NCI-H524 treated with DMSO at 0.1 percent for 48 hours (cell line): ENCODE data around the gene C10orf95.
"Not testable (repeated sequence)": the region's sequence is repeated elsewhere in the genome, so short reads cannot be mapped to it uniquely, and the experiment has no call there.

Experiments used
- DNase-seq: peaks from one replicate; lab custom pipeline; 2025; lab: John Stamatoyannopoulos, UW

C10orf95 gene

DNA sequence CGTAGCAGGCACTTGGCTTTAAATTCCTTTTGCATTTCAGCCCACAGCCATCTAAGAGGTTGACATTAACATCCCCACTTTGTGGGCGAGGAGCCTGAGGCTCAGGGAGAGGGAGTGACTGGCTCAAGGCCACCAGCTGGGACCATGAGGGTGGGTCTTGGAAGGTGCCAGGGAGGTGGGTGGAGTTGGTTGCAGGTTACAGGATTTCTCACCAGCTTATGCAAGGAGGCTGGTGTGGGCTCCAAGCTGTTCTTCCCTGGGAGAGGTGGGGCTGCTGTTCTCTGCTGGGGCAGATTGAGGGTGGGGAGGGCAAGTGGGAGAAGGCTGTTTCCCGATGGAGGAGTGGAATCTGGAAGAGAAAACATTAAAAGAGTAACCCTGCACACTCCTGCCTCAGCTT is 14.1 kb upstream of the C10orf95 start:
- no peak for DNase-seq

DNA sequence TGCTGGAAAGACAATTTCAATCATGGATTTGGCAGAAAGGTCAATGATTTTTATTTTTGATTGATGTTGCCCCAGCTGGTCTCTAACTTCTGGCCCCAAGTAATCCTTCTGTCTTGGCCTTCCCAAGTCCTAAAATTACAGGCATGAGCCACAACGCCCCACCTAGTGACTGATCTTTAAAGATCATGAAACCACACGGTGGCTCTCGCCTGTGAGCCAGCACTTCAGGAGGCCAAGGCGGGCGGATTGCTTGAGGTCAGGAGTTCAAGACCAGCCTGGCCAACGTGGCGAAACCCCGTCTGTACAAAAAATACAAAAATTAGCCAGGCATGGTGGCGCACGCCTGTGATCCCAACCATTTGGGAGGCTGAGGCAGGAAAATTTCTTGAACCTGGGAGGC is 12.6 kb upstream of the C10orf95 start:
- no peak for DNase-seq

DNA sequence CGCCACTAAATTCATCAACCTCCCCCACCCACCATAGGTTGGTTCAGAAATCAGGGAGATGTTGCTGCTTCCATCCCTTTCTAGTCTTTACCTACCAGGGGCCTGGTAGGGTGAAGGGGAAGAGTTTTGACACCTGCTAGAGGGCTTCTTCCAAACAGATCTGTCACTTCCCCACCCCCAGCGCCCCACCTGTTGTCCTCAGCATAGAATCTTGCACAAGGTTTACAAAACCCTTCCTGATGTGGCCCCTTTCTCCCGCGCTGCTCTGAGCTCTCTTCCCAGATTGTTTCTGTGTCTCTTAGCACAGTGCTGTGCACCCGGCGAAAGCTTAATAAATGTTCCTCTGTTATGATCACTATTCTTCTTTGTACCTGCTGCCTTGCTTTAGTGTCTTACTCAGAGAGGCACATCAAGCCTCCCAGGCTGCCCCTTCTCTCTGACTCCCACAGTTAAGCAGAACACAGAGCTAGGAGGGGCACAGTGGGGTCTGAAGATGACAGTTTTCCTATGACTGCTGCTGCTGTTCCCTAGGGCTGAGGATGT is 11.2 kb upstream of the C10orf95 start:
- DNase-seq, result no peak

DNA sequence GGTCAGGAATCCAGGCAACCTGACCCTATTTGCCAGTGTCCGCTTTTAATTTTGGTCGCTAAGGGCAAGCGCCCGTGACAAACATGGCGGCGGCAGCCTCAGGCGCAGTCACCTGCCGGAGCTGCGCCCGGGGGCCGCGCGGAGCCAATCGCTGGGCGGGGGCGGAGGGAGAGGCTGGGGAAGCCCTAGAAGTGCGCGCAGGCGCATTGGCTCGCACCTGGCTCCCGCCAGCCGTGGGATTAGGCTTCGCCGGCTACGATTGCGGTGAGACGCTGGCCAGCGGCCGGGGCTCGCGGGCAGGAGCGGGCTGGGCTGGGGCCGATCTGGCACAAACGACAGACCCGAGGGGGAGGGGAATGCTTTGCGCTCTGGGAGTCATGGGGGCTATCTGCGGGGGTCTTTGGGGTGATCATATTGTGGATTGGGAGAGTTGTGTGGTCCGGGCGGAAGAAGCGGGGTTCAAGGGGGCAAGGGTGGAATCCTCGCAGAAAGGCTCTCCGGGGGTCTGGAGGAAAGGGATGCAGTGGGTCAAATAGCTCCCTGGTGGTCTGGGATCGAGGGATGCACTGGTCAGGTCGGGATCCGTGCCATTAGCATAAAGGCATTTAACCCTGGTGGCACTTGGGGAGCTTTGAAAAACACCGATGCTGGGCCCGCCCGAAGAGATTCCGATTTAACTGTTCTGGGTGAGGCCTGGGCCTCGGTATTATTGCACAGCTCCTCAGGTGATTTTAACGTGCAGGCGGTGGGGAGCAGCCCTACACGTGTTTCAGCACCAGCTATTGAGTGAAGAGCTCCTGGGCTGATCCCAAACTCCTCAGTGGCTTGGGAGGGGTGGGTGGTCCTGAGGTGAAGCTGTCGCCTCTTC is 10.1 kb upstream of the C10orf95 start:
- no peak for DNase-seq

DNA sequence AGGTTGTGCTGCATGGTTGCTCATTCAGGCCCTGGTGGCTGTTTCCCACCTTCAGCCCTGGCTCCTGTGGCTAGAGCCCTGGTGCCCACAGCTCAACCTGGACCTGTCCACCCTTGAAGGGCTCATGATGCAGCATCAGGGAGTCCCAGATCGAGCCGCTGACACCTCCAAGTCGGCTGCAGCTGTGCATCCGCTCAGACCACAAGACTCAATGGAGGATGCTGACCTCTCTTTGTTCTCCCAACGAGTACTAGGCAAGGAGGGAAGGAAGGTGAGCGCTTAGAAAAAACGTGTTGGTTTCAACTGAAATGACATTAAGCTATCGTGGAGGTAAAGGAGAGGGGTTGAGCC is 9.5 kb upstream of the C10orf95 start:
- DNase-seq, result no peak

DNA sequence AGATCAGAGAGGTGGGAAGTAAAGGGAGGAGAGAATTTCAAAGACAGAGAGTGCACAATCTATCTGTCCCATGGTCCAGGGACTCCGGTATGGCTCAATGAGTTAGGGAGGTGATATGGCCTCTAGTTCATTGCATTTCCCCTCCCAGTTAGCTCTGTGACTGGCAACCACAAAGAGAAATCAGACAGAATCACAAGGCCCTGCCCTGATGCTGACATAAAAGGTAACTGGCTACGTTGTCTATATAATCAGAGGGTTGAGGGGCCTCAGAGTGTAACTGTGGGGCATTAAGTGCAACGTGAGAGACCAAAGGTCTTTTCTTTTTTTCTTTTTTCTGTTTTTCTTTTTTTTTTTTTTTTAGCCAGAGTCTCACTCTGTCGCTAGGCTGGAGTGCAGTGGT is 7.3 kb upstream of the C10orf95 start:
- DNase-seq, result no peak

DNA sequence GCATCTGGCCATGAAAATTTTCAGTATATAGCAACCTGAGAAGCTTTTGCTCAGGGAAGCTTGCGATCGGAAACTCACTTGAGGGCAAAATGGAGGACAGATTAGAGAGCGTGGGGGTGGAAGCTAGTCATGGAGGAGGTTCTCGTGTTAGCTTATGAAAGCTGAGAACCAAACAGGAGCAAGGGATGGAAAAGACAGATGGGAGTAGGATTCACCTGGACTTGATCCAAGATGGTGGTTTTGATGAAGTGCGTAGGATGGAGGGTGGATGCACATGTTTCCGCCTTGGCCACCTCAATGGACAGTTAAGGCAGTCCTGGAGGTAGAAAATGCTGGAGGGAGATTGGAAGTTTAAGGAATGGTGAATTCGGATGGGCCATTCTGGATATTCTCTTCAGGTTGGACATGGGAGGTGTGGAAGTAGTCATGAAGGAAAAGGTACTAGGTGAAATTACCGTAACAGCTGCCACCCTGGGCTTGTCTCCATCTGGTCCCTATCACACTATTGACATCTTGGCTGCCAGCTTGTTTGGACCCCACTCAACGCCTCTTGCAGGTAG is 6.3 kb upstream of the C10orf95 start:
- DNase-seq, result peak; percentile 45

DNA sequence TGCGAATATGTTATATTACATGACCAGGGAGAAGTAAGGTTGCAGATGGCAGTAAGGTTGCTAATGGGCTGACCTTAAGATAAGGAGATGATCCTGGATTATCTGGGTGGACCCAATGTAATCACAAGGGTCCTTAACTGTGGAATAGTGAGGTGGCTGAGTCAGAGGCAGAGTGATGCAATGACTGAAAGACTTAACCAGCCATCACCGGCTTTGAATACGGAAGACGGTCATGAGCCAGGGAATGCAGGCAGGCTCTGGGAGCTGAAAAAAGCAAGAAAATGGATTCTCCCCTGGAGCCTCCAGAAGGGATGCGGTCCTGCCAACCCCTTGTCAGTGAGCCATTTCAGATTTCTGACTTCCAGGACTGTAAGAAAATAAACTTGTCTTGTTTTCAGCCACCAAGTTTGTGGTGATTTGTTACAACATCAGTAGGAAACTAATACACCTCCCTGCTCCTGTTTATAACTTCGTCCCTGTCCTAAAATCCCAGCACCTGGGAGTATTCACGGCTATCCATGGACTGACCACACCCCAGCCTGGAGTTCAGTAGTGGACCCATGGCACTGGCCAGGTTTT is 4.6 kb upstream of the C10orf95 start:
- no peak for DNase-seq

DNA sequence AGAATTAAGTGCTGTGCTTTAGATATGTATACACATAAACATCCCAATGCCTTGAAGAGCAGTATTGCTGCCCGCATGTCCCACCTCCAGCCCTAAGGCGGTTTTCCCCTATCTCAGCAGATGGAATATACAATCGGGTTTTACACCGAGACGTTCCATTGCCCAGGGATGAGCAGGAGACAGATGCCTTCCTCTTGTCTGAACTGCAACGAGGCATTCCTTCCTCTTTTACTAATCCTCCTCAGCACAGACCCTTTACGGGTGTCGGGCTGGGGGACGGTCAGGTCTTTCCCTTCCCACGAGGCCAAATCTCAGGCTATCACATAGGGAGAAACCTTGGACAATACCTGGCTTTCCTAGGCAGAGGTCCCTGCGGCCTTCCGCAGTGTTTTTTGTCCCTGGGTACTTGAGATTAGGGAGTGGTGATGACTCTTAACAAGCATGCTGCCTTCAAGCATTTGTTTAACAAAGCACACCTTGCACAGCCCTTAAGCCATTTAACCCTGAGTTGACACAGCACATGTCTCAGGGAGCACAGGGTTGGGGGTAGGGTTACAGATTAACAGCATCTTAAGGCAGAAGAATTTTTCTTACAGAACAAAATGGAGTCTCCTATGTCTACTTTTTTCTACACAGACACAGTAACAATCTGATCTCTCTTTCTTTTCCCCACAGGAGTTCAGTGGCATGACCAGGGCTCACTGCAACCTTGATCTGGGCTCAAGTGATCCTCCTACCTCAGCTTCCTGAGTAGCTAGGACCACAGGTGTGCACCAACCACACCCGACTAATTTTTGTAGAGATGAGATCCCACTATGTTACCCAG is 3.5 kb upstream of the C10orf95 start:
- not testable (repeated sequence) for DNase-seq

DNA sequence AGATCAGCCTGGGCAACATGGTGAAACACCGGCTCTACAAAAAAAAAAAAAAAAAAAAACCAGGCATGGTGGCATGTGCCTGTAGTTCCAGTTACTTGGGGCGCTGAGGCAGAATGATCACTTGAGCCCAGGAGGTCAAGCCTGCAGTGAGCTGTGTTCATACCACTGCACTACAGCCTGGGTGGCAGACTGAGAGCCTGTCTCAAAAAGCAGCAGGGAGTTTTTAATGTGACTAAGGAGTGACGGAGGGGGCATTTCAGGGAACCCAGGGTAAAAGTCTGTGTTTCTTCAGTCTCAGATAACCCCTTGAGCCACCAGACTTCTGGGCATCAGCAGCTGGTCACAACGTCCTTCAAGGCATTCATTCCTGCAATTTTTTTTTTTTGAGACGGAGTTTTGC is 2.2 kb upstream of the C10orf95 start:
- DNase-seq, result no peak

DNA sequence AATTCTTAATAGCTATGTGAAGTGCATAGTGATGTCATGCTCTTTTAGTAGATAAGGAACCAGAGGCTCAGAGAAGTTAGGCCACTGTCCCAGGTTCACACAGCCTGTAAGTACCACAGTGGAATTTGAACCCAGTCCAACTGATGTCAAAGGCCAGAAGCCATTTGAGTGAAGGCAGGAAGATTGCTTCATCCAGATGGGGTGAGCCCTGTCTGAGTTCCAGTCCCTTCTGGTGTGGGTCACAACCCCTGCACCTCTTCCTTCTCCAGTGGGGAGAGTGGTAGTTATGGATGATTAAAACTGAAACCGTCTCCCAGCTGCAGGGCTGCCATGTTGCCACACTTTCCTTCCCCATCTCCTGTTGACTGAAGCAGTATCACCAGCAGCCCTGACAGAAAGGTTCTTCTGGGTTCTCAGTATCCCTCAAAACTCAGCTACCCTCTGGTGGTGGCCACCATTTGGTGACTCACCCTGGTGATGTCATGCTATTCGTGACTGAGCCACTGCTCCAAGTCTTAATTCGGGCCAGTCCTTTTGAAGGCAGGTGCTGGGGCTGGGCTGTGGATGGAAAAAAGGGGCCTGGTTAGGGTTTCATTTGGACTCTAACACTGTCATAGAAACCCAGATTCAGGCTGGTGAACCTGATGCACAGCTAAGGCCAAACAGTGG is 1.5 kb upstream of the C10orf95 start:
- no peak for DNase-seq

DNA sequence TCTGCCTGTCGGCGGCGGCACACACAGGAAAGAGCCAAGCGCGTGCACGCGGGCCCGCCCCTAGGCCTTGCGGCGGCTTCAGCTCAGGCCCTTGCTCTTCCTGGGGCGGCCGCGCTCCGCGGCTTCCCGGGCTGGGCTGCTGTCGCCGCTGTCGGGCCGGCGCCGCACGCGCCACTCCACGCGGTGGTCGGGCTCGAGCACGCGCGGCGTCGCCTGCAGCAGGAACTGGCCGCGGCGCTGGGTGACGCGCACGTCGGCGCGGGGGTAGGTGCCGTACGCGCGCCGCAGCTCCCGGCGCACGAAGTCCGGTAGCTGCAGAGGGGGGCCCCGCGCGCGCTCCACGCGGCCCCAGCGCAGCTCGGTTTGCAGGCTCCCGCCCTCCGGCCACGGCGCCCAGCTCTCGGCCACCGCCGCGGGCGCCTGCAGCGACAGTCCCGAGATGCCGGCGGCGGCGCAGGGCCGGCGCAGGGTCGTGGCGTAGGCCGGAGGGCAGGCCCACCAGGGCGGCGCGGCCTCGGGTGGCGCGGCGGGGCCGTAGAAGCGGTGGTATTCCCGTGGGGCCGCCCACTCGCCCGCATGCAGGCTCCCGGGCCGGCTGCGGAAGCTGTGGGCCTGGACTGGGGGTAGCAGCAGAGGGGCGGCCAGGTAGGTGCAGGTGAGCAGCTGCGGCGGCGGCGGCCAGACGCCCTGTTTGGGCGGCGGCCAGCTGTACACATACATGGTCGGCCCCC is 804 bp downstream of the C10orf95 start:
- no peak for DNase-seq

DNA sequence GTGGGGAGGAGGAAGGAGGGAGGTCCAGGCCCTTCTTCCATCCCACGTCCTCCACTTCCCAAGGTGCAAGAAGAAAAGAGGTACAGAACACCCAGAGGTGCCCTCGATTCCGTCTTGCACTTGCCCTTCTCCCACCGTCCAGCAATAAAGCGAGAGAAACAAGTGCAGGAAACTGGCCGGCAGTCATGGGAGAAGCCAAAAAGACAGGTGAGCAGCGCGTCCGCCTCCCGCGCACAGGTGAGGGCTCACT is 1.3 kb downstream of the C10orf95 start:
- no peak for DNase-seq

DNA sequence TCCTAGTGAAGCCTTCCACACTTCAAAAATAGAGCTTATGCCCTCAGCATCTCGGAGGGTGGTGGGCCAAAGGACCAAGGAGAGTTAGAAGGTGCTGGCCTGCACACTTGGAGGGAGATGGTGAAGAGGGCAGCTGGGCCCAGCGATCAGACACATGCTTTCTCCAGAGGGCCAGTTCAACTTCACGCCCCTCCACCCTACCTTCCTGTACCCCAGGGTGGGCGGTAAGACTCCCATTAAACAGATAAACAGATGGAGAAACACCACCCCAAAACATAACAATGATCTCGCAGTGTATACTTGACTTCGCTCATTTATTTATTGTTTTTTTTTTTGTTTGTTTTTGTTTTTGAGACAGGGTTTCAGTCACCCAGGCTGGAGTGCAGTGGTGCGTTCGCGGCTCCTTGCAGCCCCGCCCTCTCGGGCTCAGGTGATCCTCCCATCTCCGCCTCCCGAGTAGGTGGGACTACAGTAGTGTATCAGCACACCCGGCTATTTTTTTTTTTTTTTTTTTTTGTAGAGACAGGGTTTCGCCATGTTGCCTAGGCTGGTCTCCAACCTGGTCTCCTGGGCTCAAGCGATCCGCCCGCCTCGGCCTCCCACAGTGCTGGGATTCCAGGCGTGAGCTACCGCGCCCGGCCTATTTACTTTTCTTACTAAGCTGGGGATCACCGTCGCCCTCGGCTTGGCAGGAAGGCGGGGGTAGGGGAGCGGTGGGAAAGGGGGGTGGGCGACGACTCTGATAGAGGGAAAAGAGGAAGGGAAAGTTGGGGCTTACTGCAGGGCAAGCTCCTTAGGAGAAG is 1.8 kb downstream of the C10orf95 start:
- DNase-seq, result no peak

DNA sequence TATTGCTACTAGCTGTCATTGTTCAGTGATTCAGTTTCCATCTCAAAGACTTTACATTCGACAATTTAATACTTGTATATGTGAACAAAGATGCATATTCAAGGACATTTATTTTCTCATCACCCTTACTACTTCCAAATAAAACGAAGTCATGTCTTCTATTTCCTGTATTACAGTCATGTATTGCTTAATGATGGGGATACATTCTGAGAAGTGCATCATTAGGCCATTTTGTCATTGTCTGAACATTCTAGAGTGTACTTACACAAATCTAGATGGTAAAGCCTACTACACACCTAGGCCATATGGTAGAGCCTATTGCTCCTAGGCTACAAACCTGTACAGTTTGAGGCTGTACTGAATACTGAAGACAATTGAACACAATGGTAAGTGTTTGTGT is 6.5 kb downstream of the C10orf95 start:
- no peak for DNase-seq

DNA sequence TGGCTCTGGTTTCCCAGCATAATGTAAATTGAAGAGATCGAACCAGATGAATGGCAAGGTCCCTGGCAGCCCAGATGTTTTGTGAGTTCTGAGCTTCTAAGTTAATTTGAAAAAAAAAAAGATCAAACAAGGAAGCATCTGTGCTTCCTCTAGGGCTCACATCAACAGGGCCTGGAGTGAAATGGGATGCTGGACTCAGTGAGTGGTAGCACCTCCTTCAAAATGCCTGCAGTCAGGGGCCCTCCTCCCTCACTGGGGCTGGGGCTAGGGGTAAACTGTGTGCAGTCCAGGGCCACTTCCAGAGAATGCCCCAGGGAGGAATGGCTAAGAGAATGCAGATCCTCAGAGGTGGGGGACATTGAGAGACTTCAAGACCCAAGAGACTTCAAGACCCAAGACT is 13.0 kb downstream of the C10orf95 start:
- DNase-seq, result no peak

DNA sequence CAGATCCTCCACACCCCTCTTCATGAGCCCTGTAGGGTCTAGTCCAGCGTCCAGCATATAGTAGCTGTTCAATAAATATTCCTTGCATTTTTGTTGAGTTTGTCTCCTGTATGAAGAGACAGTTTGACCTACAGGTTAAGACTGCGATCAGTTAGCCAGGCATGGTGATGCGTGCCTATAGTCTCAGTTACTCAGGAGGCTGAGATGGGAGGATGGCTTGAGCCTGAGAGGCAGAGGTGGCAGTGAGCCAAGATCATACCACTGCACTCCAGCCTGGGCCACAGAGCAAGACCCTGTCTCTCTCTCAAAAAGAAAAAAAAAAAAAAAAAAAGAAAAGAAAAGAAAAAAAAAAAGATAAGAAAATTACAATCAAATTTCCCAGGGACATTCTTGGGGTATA is 13.8 kb downstream of the C10orf95 start:
- DNase-seq, result no peak

DNA sequence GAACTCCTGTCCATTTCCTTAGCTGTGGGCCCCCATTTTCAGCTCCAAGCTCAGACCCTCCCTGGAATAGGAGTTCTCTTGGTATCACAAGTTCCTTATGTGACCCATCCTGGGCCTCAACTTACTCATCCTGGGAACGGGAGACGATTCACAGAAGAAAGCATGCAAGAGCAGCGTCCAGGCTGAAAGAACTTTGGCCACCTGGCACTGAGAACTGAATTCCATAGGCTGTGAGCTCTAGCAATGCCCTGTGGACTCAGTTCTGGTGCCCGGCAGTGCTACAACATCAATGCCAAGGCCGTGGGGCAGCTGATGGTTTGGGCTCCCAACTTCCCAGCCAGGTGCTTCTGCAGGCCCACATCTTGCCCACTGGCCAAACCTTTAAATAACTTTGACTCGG is 15.0 kb downstream of the C10orf95 start:
- DNase-seq, result no peak

DNA sequence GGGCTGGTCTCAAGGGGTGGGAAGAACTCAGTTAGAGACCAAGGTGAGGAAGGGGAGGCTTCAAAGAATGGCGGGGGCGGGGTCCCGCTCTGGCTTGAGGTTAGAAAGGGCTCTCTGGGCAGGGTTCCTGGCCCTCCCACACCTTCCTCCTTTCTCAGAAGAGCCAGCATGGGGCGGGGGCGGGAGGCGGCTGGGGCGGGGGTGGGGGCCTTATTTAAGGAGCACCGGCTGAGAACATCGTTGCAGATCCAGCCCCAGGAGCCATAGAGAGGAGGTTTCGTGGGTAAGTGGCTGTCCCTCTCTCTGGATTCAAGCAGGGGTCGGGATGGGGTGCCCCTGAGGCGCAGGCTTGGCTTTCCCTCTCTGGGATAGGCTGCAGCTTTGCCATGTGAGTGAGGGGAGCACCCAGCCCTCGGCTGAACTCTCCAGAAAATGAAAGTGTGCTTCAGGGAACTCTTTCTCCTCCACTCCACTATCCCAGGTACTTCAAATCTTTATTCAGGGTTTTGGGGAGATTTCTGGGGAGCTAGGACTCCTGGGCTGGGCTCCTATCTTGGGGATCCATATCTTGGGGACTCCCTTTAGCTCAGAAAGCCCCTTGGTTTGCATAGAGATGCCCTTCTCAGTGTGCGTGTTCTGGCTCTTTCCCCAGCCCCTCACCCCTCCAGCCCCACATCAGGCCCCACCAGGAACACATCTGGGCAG is 15.7 kb downstream of the C10orf95 start:
- DNase-seq, result no peak

DNA sequence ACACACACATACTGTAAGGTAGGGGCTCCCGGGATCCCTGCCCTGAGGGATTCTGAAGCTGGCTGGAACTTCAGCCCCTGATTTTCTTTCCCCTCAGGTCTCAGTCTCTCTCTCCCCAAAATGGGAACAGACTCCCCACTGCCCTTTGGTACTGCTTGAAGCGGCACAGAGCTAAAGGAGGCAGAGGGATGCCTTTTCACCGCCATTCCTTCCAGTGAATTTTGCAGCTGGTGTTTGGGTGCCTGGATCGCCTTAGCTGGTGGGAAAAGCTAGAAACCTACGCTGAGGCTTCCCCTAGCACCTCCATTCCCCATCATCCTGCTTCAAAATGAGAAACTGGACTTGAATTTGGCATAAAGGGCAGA is 16.2 kb downstream of the C10orf95 start:
- no peak for DNase-seq
